CD14-positive monocyte (primary cell): ENCODE measurements around the gene QPCT. TPM values are rescaled to one million over a fixed set of nuclear protein-coding genes. Genes with fewer than 3 reads are reported as not detected.

Experiments used
- DNase-seq, 3 donors: peaks; one replicate each; pipeline ENCODE4 v3.0.0-alpha.2; 2011 to 2022
- H2AFZ ChIP-seq: 2 replicates; pipeline ENCODE4 v1.6.0; 2012; ENCODE audit warnings: mild to moderate bottlenecking, low read depth, low read length, inconsistent platforms; ENCODE audit not compliant: insufficient read depth, poor library complexity, severe bottlenecking
- H3K27ac ChIP-seq, 2 donors: 1 replicate in 1 of 2; 2 replicates in 1 of 2; pipeline ENCODE4 v1.5.1; 2012 to 2013; ENCODE audit warnings: low read length in 2 of 2, control low read depth in 1 of 2, inconsistent platforms in 1 of 2, low read depth in 1 of 2, mild to moderate bottlenecking in 1 of 2
- H3K27me3 ChIP-seq, 2 donors: one replicate each; pipeline versions ENCODE4 v1.6.0 to v1.6.1; 2011 to 2013; ENCODE audit warnings: low read length in 2 of 2; ENCODE audit not compliant: control insufficient read depth in 2 of 2, insufficient read depth in 2 of 2
- H3K36me3 ChIP-seq, 2 donors: replicated peaks in 1 of 2; 1 replicate in 1 of 2; 2 replicates in 1 of 2; pipeline versions ENCODE4 v1.5.1 to v1.6.1; 2012 to 2013; ENCODE audit warnings: low read length in 2 of 2, control low read depth in 1 of 2, inconsistent platforms in 1 of 2, mild to moderate bottlenecking in 1 of 2; ENCODE audit not compliant: insufficient read depth in 2 of 2, control insufficient read depth in 1 of 2
- H3K4me1 ChIP-seq, 2 donors: 1 replicate in 1 of 2; 2 replicates in 1 of 2; pipeline versions ENCODE4 v1.5.1 to v1.6.1; 2012 to 2013; ENCODE audit warnings: low read length in 2 of 2, control low read depth in 1 of 2, inconsistent platforms in 1 of 2, mild to moderate bottlenecking in 1 of 2, moderate library complexity in 1 of 2; ENCODE audit not compliant: insufficient read depth in 2 of 2, control insufficient read depth in 1 of 2
- H3K4me2 ChIP-seq: replicated peaks from 2 replicates; pipeline ENCODE3; 2012; ENCODE audit warnings: low read length, moderate library complexity, mild to moderate bottlenecking; ENCODE audit not compliant: poor library complexity, severe bottlenecking; ENCODE audit errors: extremely low read depth
- H3K4me3 ChIP-seq, 3 experiments: fragments of 200-600 bp in 1 of 3; sonication (generic) in 1 of 3; replicated peaks in 1 of 3; 1 replicate in 2 of 3; 2 replicates in 1 of 3; pipeline ENCODE4 v1.5.1; 2011 to 2013; ENCODE audit warnings: low read length in 3 of 3, mild to moderate bottlenecking in 3 of 3, control low read depth in 2 of 3, low read depth in 2 of 3, inconsistent platforms in 1 of 3, moderate library complexity in 1 of 3
- H3K79me2 ChIP-seq: 2 replicates; pipeline ENCODE4 v1.6.0; 2012; ENCODE audit warnings: mild to moderate bottlenecking, control low read depth, inconsistent platforms, low read length, moderate library complexity; ENCODE audit not compliant: insufficient read depth
- H3K9ac ChIP-seq: 2 replicates; pipeline ENCODE4 v1.6.0; 2017; ENCODE audit warnings: low read length, mild to moderate bottlenecking; ENCODE audit not compliant: insufficient read depth, poor library complexity, severe bottlenecking
- H3K9me3 ChIP-seq, 2 donors: replicated peaks in 1 of 2; 1 replicate in 1 of 2; 2 replicates in 1 of 2; pipeline versions ENCODE4 v1.5.1 to v1.6.1; 2012 to 2013; ENCODE audit warnings: low read length in 2 of 2, control low read depth in 1 of 2; ENCODE audit not compliant: control insufficient read depth in 1 of 2, insufficient read depth in 1 of 2
- H4K20me1 ChIP-seq: 2 replicates; pipeline ENCODE4 v1.6.0; 2012; ENCODE audit warnings: mild to moderate bottlenecking, low read length, control low read depth, moderate library complexity; ENCODE audit not compliant: insufficient read depth
- H3K27ac Mint-ChIP-seq, 7 donors: one replicate each; pipeline ENCODE4 v1.8.0; 2020; ENCODE audit warnings: mild to moderate bottlenecking in 7 of 7, mixed read lengths in 7 of 7, moderate library complexity in 6 of 7, inconsistent platforms in 2 of 7
- H3K27me3 Mint-ChIP-seq, 3 donors: one replicate each; pipeline ENCODE4 v1.8.0; 2021 to 2022; ENCODE audit warnings: low read depth in 3 of 3, mild to moderate bottlenecking in 3 of 3, mixed read lengths in 3 of 3, moderate library complexity in 3 of 3, inconsistent platforms in 1 of 3
- H3K36me3 Mint-ChIP-seq, 2 donors: one replicate each; pipeline ENCODE4 v1.8.0; 2020; ENCODE audit warnings: mixed read lengths in 2 of 2, inconsistent platforms in 1 of 2, mild to moderate bottlenecking in 1 of 2
- H3K4me1 Mint-ChIP-seq: one replicate; pipeline ENCODE4 v1.8.0; 2020; ENCODE audit warnings: mild to moderate bottlenecking, mixed read lengths
- H3K4me3 Mint-ChIP-seq, 2 donors: one replicate each; pipeline ENCODE4 v1.8.0; 2020; ENCODE audit warnings: mild to moderate bottlenecking in 2 of 2, mixed read lengths in 2 of 2, moderate library complexity in 1 of 2
- H3K9me3 Mint-ChIP-seq, 7 donors: one replicate each; pipeline ENCODE4 v1.8.0; 2020 to 2022; ENCODE audit warnings: mixed read lengths in 7 of 7, mild to moderate bottlenecking in 6 of 7, moderate library complexity in 6 of 7, inconsistent platforms in 2 of 7
- WGBS: methylation state at CpG from one replicate; pipeline ENCODE4 v1.1.5; 2013; ENCODE audit warnings: missing lambda C conversion rate; ENCODE audit not compliant: insufficient coverage; 5-methylcytosine and 5-hydroxymethylcytosine counted together
- intact Hi-C, 2 donors: fragments of 100-400 bp; cut with micrococcal nuclease; formaldehyde crosslinking; loops; one replicate each; pipeline versions ENCODE4 v1.15.0 to v1.15.1; 2023
- polyA plus RNA-seq, 3 donors: library from polyadenylated mRNA; depleted of rRNA in 1 of 3; unstranded in 2 of 3; stranded (reverse) in 1 of 3; fragments of 300-500 nt in 2 of 3; fragments of >200 nt in 1 of 3; fragmentation: Illumina TruSeq in 2 of 3; gene quantifications; 1 replicate in 2 of 3; 2 replicates in 1 of 3; pipeline ENCODE4 v1.2.3, GENCODE V29; 2012 to 2021
- TF ChIP-seq, protein P1 (sequence below): fragments of 200-600 bp; IDR thresholded peaks from one replicate; pipeline ENCODE4 v1.8.0; 2022; ENCODE audit warnings: antibody characterized with exemption, mild to moderate bottlenecking

QPCT gene
- polyA plus RNA-seq, 3 donors: 54.7 to 302 (median 272) TPM

DNA sequence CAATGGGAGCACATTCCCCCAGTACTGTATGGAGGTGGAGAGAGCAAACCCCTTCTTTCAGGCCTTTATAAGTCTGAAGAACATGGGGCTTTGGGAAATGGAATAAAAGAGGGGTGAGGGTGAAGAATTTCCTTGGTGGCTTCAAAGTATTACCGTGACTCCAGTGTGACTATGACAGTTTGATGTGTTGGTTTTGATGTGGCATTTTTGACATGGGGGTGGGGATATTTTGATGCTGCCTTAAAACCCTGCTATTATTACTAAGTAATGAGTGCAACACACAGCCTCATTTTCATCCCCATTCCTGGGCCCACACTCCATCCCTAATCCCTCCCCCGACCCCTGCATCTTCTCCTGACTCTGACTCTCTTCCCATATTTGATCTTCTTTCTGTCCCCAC, 23.6 kb downstream of the QPCT start:
- no peaks in the 10 kb centered on the region for H3K9me3 Mint-ChIP-seq
- H3K9ac ChIP-seq: no peak overlapping the region
- no peaks in the 10 kb centered on the region for H3K9me3 ChIP-seq
- TF ChIP-seq, protein P1, sequence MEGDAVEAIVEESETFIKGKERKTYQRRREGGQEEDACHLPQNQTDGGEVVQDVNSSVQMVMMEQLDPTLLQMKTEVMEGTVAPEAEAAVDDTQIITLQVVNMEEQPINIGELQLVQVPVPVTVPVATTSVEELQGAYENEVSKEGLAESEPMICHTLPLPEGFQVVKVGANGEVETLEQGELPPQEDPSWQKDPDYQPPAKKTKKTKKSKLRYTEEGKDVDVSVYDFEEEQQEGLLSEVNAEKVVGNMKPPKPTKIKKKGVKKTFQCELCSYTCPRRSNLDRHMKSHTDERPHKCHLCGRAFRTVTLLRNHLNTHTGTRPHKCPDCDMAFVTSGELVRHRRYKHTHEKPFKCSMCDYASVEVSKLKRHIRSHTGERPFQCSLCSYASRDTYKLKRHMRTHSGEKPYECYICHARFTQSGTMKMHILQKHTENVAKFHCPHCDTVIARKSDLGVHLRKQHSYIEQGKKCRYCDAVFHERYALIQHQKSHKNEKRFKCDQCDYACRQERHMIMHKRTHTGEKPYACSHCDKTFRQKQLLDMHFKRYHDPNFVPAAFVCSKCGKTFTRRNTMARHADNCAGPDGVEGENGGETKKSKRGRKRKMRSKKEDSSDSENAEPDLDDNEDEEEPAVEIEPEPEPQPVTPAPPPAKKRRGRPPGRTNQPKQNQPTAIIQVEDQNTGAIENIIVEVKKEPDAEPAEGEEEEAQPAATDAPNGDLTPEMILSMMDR: no peak
- peaks cover 64 to 87% of the 10 kb centered on the region in 2 donors for H3K36me3 ChIP-seq
- peaks cover 0 to 1% (median 0%) of the 10 kb centered on the region in 3 donors for H3K27me3 Mint-ChIP-seq
- intact Hi-C loops: no loop called here
- WGBS: 100% methylated on average over 2 of the region's 2 CpGs
- H2AFZ ChIP-seq: no peak overlapping the region
- peaks cover 58 to 59% of the 10 kb centered on the region in 2 donors for H3K36me3 Mint-ChIP-seq
- H3K27ac ChIP-seq: no peak overlapping the region
- no peaks in the 10 kb centered on the region for H3K4me1 ChIP-seq
- peak overlapping the region in 1 of 7 donors; percentile 41 for H3K27ac Mint-ChIP-seq
- peaks cover 23% of the 10 kb centered on the region for H4K20me1 ChIP-seq
- H3K4me3 ChIP-seq: no peak overlapping the region
- H3K79me2 ChIP-seq: no peaks in the 10 kb centered on the region
- H3K4me1 Mint-ChIP-seq: peaks cover 14% of the 10 kb centered on the region
- no peak for DNase-seq
- H3K4me2 ChIP-seq: no peak overlapping the region
- no peak overlapping the region for H3K4me3 Mint-ChIP-seq
- H3K27me3 ChIP-seq: no peaks in the 10 kb centered on the region

DNA sequence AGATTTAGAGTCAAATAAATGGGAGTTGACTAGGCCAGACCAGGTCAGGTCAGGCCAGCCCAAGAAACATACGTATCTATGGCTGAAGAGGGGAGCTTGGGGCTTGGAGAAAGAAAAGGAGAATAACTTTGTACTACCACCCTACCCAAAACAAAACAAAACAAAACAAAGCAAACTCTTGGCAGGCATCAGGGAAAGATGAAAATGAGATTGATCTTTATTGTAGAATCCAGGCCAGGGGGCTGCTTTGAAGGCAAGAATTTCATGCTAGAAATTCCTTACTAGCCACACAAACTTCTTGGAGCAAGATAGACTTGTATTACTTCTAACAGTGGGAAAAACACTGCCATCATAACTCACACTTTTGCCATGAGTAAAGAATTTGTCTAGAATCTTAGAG, 26.2 kb downstream of the QPCT start:
- intact Hi-C loops: no loop called here
- H3K9me3 ChIP-seq: no peaks in the 10 kb centered on the region
- TF ChIP-seq, protein P1: no peak
- no peaks in the 10 kb centered on the region for H3K9me3 Mint-ChIP-seq
- no peak overlapping the region for H3K4me3 Mint-ChIP-seq
- no peaks in the 10 kb centered on the region for H3K79me2 ChIP-seq
- no peak overlapping the region for H3K27ac ChIP-seq
- H2AFZ ChIP-seq: no peak overlapping the region
- peaks cover 11% of the 10 kb centered on the region for H4K20me1 ChIP-seq
- peaks cover 14% of the 10 kb centered on the region for H3K4me1 Mint-ChIP-seq
- no peak for DNase-seq
- no peaks in the 10 kb centered on the region for H3K4me1 ChIP-seq
- H3K9ac ChIP-seq: no peak overlapping the region
- peaks cover 72 to 74% of the 10 kb centered on the region in 2 donors for H3K36me3 Mint-ChIP-seq
- H3K27me3 ChIP-seq: no peaks in the 10 kb centered on the region
- H3K27me3 Mint-ChIP-seq: peaks cover 0 to 1% (median 1%) of the 10 kb centered on the region in 3 donors
- H3K27ac Mint-ChIP-seq: peak overlapping the region in 1 of 7 donors; percentile 9
- H3K4me3 ChIP-seq: no peak overlapping the region
- H3K36me3 ChIP-seq: peaks cover 76 to 93% of the 10 kb centered on the region in 2 donors
- H3K4me2 ChIP-seq: no peak overlapping the region
- WGBS: no CpG with 5 or more reads among the region's 1 CpG
